K562 (cell line): Measurements from ENCODE around the gene AP4E1. TPM values are rescaled to one million over a fixed set of nuclear protein-coding genes. Genes with fewer than 3 reads are reported as not detected.

Experiments
- ATAC-seq: fragments of 200-7000 bp; cut with Tn5 transposase; 3 replicates; pipeline ENCODE4 v1.9.1; 2020; ENCODE audit warnings: moderate library complexity
- BruUV-seq: library from RNA; stranded (reverse); fragments of 400-500 nt; replicated peaks from 2 replicates; lab custom pipeline; 2021; lab: Mats Ljungman, UMichigan
- CTCF ChIA-PET: fragments of 300-600 bp; formaldehyde crosslinking; extraction: SDS; loops from one replicate; lab custom pipeline; 2021; ENCODE audit warnings: low intra/inter-chr PET ratio; lab: Yijun Ruan, JAX
- POLR2A ChIA-PET: fragments of 300-600, 350-650 bp; sonication (Branson Sonifier 250); formaldehyde crosslinking; extraction: SDS; loops from one replicate; lab custom pipeline; 2021; ENCODE audit warnings: antibody characterized with exemption, inconsistent platforms; lab: Yijun Ruan, JAX
- DNase-seq, 4 experiments: peaks; one replicate each; pipeline versions ENCODE4 v3.0.0 to v3.0.0-alpha.2; 2011 to 2018; ENCODE audit warnings: low spot score in 3 of 4, mixed read lengths in 3 of 4; ENCODE audit errors: extremely low read depth in 1 of 4
- FAIRE-seq: peaks from 2 replicates; lab custom pipeline; 2011; peaks lifted over from hg19 to GRCh38; lab: Jason Lieb, UNC
- H2AFZ ChIP-seq: 2 replicates; pipeline ENCODE4 v1.6.0; 2011; ENCODE audit warnings: low read depth, low read length, control low read depth, inconsistent platforms
- H3K27ac ChIP-seq: fragments of 200-600 bp; 3 replicates; pipeline ENCODE4 v1.8.0; 2011; ENCODE audit warnings: low read depth, mild to moderate bottlenecking, control low read depth, inconsistent platforms, low read length, moderate library complexity, mixed read lengths; ENCODE audit errors: extremely low read depth
- H3K27me3 ChIP-seq, 2 experiments: fragments of 300-600 bp in 1 of 2; 2 replicates in 1 of 2; 3 replicates in 1 of 2; pipeline versions ENCODE4 v1.6.0 to v1.8.0; 2011; ENCODE audit warnings: inconsistent platforms in 2 of 2, low read length in 2 of 2, mild to moderate bottlenecking in 1 of 2, mixed read lengths in 1 of 2, moderate library complexity in 1 of 2; ENCODE audit not compliant: control insufficient read depth in 2 of 2, insufficient read depth in 2 of 2
- H3K36me3 ChIP-seq: fragments of 300-600 bp; 3 replicates; pipeline ENCODE4 v1.8.0; 2011; ENCODE audit warnings: mild to moderate bottlenecking, low read length, inconsistent platforms; ENCODE audit not compliant: control insufficient read depth, insufficient read depth
- H3K4me1 ChIP-seq, 2 experiments: fragments of 200-600 bp in 1 of 2; replicated peaks in 1 of 2; 2 replicates in 1 of 2; 3 replicates in 1 of 2; pipeline versions ENCODE4 v1.5.1 to v1.8.0; 2011; ENCODE audit warnings: inconsistent platforms in 2 of 2, low read length in 2 of 2, mild to moderate bottlenecking in 1 of 2, mixed read lengths in 1 of 2, moderate library complexity in 1 of 2; ENCODE audit not compliant: control insufficient read depth in 2 of 2, insufficient read depth in 2 of 2
- H3K4me2 ChIP-seq: 2 replicates; pipeline ENCODE4 v1.6.1; 2011; ENCODE audit warnings: low read length, control low read depth, inconsistent platforms, mixed read lengths; ENCODE audit not compliant: insufficient read depth
- H3K4me3 ChIP-seq: fragments of 200-600 bp; sonication (generic), shearing (Covaris generic); 2 replicates; pipeline ENCODE4 v1.5.1; 2016; ENCODE audit warnings: control low read depth, inconsistent platforms
- H3K79me2 ChIP-seq: fragments of 200-600 bp; 3 replicates; pipeline ENCODE4 v1.8.0; 2011; ENCODE audit warnings: low read length, inconsistent platforms; ENCODE audit not compliant: control insufficient read depth, insufficient read depth
- H3K9ac ChIP-seq, 2 experiments: 2 replicates each; pipeline versions ENCODE4 v1.6.0 to v1.6.1; 2011; ENCODE audit warnings: low read depth in 2 of 2, low read length in 2 of 2, control low read depth in 1 of 2, inconsistent platforms in 1 of 2, mild to moderate bottlenecking in 1 of 2, mixed read lengths in 1 of 2; ENCODE audit not compliant: insufficient read depth in 1 of 2
- H3K9me1 ChIP-seq: one replicate; pipeline ENCODE4 v1.6.0; 2011; ENCODE audit warnings: inconsistent platforms, mild to moderate bottlenecking, low read length, moderate library complexity; ENCODE audit not compliant: control insufficient read depth, insufficient read depth
- H3K9me3 ChIP-seq: replicated peaks from 2 replicates; pipeline ENCODE4 v1.5.1; 2011; ENCODE audit warnings: low read depth, low read length, inconsistent platforms; ENCODE audit not compliant: control insufficient read depth, insufficient read depth
- H4K20me1 ChIP-seq: replicated peaks from 2 replicates; pipeline ENCODE4 v1.6.1; 2011; ENCODE audit warnings: low read length, inconsistent platforms, mixed read lengths; ENCODE audit not compliant: control insufficient read depth, insufficient read depth
- CCNT2 ChIP-seq: IDR thresholded peaks from 2 replicates; pipeline ENCODE4 v1.6.1; 2011; ENCODE audit warnings: borderline replicate concordance, low read depth, mild to moderate bottlenecking, moderate library complexity, mixed read lengths, low read length; ENCODE audit not compliant: insufficient read length; ENCODE audit errors: extremely low read depth
- FIP1L1 ChIP-seq: fragments of 200-400 bp; formaldehyde crosslinking; IDR thresholded peaks from 2 replicates; pipeline ENCODE4 v1.6.1; 2018; ENCODE audit warnings: mild to moderate bottlenecking, low read depth, low read length; ENCODE audit not compliant: poor library complexity, severe bottlenecking
- RBM14 ChIP-seq: fragments of 200-400 bp; formaldehyde crosslinking; IDR thresholded peaks from 2 replicates; pipeline ENCODE4 v1.6.1; 2018; ENCODE audit warnings: low read depth, mild to moderate bottlenecking, low read length, moderate library complexity, borderline replicate concordance; ENCODE audit not compliant: insufficient read depth
- ZBTB2 ChIP-seq: fragments of 450-650 bp; IDR thresholded peaks from 2 replicates; pipeline ENCODE4 v1.6.1; 2016; ENCODE audit warnings: antibody characterized with exemption
- ZNF507 ChIP-seq: conservative IDR thresholded peaks from 2 replicates; pipeline ENCODE4 v1.6.1; 2017; ENCODE audit warnings: missing genetic modification characterization, missing compliant biosample characterization
- WGBS: fragments of 100-300 bp; shearing (Covaris generic); methylation state at CpG from one replicate; pipeline ENCODE4 v1.1.6; 2016; ENCODE audit warnings: low coverage, mixed read lengths; ENCODE audit not compliant: insufficient coverage; ENCODE audit errors: missing lambda C conversion rate; 5-methylcytosine and 5-hydroxymethylcytosine counted together
- in situ Hi-C: fragments of 300-500 bp; cut with MboI; formaldehyde crosslinking; loops from 4 replicates; pipeline ENCODE4 v1.15.0; 2018; ENCODE audit warnings: inconsistent platforms, mixed read lengths
- intact Hi-C: fragments of 100-400 bp; cut with micrococcal nuclease; formaldehyde crosslinking; loops from 2 replicates; pipeline ENCODE4 v1.14.2; 2022
- polyA plus RNA-seq, 8 experiments: library from polyadenylated mRNA; depleted of rRNA in 4 of 8; stranded (reverse) in 5 of 8; unstranded in 3 of 8; fragments of >200 nt; fragmentation: Nextera tagmentation in 2 of 8; fragmentation: Illumina TruSeq in 1 of 8; extraction: Ambion mirVana in 2 of 8; extraction: Trizol in 1 of 8; gene quantifications; 2 replicates each; pipeline versions ENCODE4 v1.2.1 to v1.2.3, GENCODE V29; 2011 to 2014; ENCODE audit warnings: inconsistent platforms in 1 of 8, missing spikeins in 1 of 8
- total RNA-seq, 7 experiments: library from RNA; depleted of rRNA in 6 of 7; stranded (reverse); fragments of >200 nt in 6 of 7; fragmentation: Illumina TruSeq in 2 of 7; extraction: Trizol in 2 of 7; gene quantifications; 2 replicates each; pipeline versions ENCODE4 v1.2.1 to v1.2.3, GENCODE V29; 2011 to 2021; ENCODE audit warnings: low replicate concordance in 1 of 7
- TF ChIP-seq, protein P1 (sequence below): sonication (generic); formaldehyde crosslinking; IDR thresholded peaks from 2 replicates; pipeline ENCODE4 v1.8.0; 2023; ENCODE audit warnings: mild to moderate bottlenecking, missing genetic modification reagents

The AP4E1 gene
- total and polyA plus RNA-seq, 9 of the 15 experiments (the other 6 are each of a cell fraction or from before 2014, with no cell fraction given), result 1.3 to 11.5 (median 4.4) TPM

GRCh38 chr15:50977162-50977561 lies 68.7 kb downstream of the AP4E1 start:
- H3K27me3 ChIP-seq, result no peaks in the 10 kb centered on the region
- no TSS peak for BruUV-seq
- no peaks in the 10 kb centered on the region for H3K79me2 ChIP-seq
- H2AFZ ChIP-seq, result no peak overlapping the region
- in situ Hi-C loops (no loop called here), intact Hi-C loops (no loop called here)
- peaks cover 7% of the 10 kb centered on the region; the same call in 1 of the 2 replicates for H3K9me3 ChIP-seq
- no peaks in the 10 kb centered on the region for H3K4me1 ChIP-seq
- ChIA-PET CTCF (no interaction called here), POLR2A (no interaction called here)
- no peaks in the 10 kb centered on the region for H3K9me1 ChIP-seq
- H4K20me1 ChIP-seq, result no peaks in the 10 kb centered on the region
- H3K36me3 ChIP-seq, result peaks cover 10% of the 10 kb centered on the region; the same call in 1 of the 3 replicates
- no peak overlapping the region for H3K4me3 ChIP-seq
- FAIRE-seq, result no peak
- no peak overlapping the region for H3K4me2 ChIP-seq
- H3K9ac ChIP-seq, result no peak overlapping the region
- TF ChIP-seq FIP1L1, result no peak
- TF ChIP-seq, protein P1, sequence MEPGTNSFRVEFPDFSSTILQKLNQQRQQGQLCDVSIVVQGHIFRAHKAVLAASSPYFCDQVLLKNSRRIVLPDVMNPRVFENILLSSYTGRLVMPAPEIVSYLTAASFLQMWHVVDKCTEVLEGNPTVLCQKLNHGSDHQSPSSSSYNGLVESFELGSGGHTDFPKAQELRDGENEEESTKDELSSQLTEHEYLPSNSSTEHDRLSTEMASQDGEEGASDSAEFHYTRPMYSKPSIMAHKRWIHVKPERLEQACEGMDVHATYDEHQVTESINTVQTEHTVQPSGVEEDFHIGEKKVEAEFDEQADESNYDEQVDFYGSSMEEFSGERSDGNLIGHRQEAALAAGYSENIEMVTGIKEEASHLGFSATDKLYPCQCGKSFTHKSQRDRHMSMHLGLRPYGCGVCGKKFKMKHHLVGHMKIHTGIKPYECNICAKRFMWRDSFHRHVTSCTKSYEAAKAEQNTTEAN (CRISPR knock-in tag), result no peak
- TF ChIP-seq RBM14, result no peak
- no peak for TF ChIP-seq ZBTB2
- TF ChIP-seq ZNF507 (tag), result no peak
- no peak for TF ChIP-seq CCNT2
- ATAC-seq, result no peak
- no peak for DNase-seq
- 38% methylated on average over 2 of the region's 2 CpGs for WGBS
- no peak overlapping the region for H3K27ac ChIP-seq
